Neural progenitor cell (in vitro differentiated cells): ENCODE results near the gene ZNF578. TPM values are rescaled to one million over a fixed set of nuclear protein-coding genes. Genes with fewer than 3 reads are reported as not detected.
"Not testable (repeated sequence)": the region's sequence is repeated elsewhere in the genome, so short reads cannot be mapped to it uniquely, and the experiment has no call there.

Source experiments
- DNase-seq: peaks from one replicate; pipeline ENCODE4 v3.0.0-alpha.2; 2016; ENCODE audit warnings: low spot score
- H2AFZ ChIP-seq: fragments of 200-600 bp; sonication (generic); replicated peaks from 2 replicates; pipeline ENCODE4 v1.6.1; 2016; ENCODE audit warnings: antibody characterized with exemption
- H3F3A ChIP-seq: fragments of 200-600 bp; sonication (generic); 2 replicates; pipeline ENCODE4 v1.6.1; 2016; ENCODE audit warnings: antibody characterized with exemption, low read depth
- H3K27ac ChIP-seq: fragments of 200-600 bp; sonication (generic); 2 replicates; pipeline ENCODE4 v1.5.1; 2016; ENCODE audit warnings: mild to moderate bottlenecking
- H3K27me3 ChIP-seq: fragments of 200-600 bp; sonication (generic); 2 replicates; pipeline ENCODE4 v1.6.1; 2016; ENCODE audit warnings: mild to moderate bottlenecking, moderate library complexity
- H3K36me3 ChIP-seq: fragments of 200-600 bp; sonication (generic); 2 replicates; pipeline ENCODE4 v1.5.1; 2016
- H3K4me1 ChIP-seq: fragments of 200-600 bp; sonication (generic); 2 replicates; pipeline ENCODE4 v1.6.1; 2016; ENCODE audit warnings: mixed run types
- H3K4me2 ChIP-seq: fragments of 200-600 bp; sonication (generic); 2 replicates; pipeline ENCODE4 v1.6.1; 2016
- H3K4me3 ChIP-seq: fragments of 200-600 bp; sonication (generic); 2 replicates; pipeline ENCODE4 v1.5.1; 2016
- H3K79me2 ChIP-seq: fragments of 200-600 bp; sonication (generic); 2 replicates; pipeline ENCODE4 v1.6.1; 2016; ENCODE audit warnings: low read depth
- H3K9ac ChIP-seq: fragments of 200-600 bp; sonication (generic); 2 replicates; pipeline ENCODE4 v1.6.1; 2016
- H3K9me3 ChIP-seq: fragments of 200-600 bp; sonication (generic); 2 replicates; pipeline ENCODE4 v1.5.1; 2016; ENCODE audit warnings: low read depth
- H4K20me1 ChIP-seq: fragments of 200-600 bp; sonication (generic); 2 replicates; pipeline ENCODE4 v1.6.1; 2016; ENCODE audit warnings: low read depth
- H3K27ac Mint-ChIP-seq: 3 replicates; pipeline ENCODE4 v1.8.0; 2021; ENCODE audit warnings: mixed read lengths
- H3K27me3 Mint-ChIP-seq: 2 replicates; pipeline ENCODE4 v1.8.0; 2022; ENCODE audit warnings: low read depth, mild to moderate bottlenecking, inconsistent platforms, moderate library complexity, mixed read lengths; ENCODE audit not compliant: insufficient read depth
- H3K36me3 Mint-ChIP-seq: 3 replicates; pipeline ENCODE4 v1.8.0; 2021; ENCODE audit warnings: mixed read lengths
- H3K4me1 Mint-ChIP-seq: 3 replicates; pipeline ENCODE4 v1.8.0; 2021; ENCODE audit warnings: mixed read lengths
- H3K4me3 Mint-ChIP-seq: 3 replicates; pipeline ENCODE4 v1.8.0; 2021; ENCODE audit warnings: mild to moderate bottlenecking, moderate library complexity, mixed read lengths
- H3K9me3 Mint-ChIP-seq: 3 replicates; pipeline ENCODE4 v1.8.0; 2020; ENCODE audit warnings: mixed read lengths
- CTCF ChIP-seq: fragments of 200-600 bp; sonication (generic); IDR thresholded peaks from 2 replicates; pipeline ENCODE4 v1.5.1; 2017; ENCODE audit warnings: antibody characterized with exemption, mild to moderate bottlenecking
- EZH2 ChIP-seq: fragments of 200-600 bp; sonication (generic); IDR thresholded peaks from 2 replicates; pipeline ENCODE4 v1.6.1; 2017; ENCODE audit warnings: antibody characterized with exemption, mild to moderate bottlenecking, moderate library complexity
- EZH2phosphoT487 ChIP-seq: fragments of 200-600 bp; sonication (generic); IDR thresholded peaks from 2 replicates; pipeline ENCODE4 v1.6.1; 2017; ENCODE audit warnings: antibody characterized with exemption
- total RNA-seq: library from RNA; depleted of rRNA; stranded (reverse); fragments of >200 nt; gene quantifications from 2 replicates; pipeline ENCODE4 v1.2.3, GENCODE V29; 2015; ENCODE audit warnings: low replicate concordance

The ZNF578 gene
- total RNA-seq, 1 donor from 2014 or later, result 9.7 TPM

- not testable (repeated sequence) for H3K27me3 Mint-ChIP-seq, H3K27me3 ChIP-seq, H3K4me2 ChIP-seq, H3K9me3 ChIP-seq, H3K27ac ChIP-seq, H3K79me2 ChIP-seq, DNase-seq, H3K4me3 ChIP-seq, H3K36me3 Mint-ChIP-seq, H3F3A ChIP-seq, H3K9ac ChIP-seq, H3K4me1 ChIP-seq, H3K36me3 ChIP-seq, H3K4me3 Mint-ChIP-seq, H4K20me1 ChIP-seq, H3K27ac Mint-ChIP-seq, H3K4me1 Mint-ChIP-seq
- peak overlapping the region; percentile 42 for H2AFZ ChIP-seq
- peaks cover 57% of the 10 kb centered on the region for H3K9me3 Mint-ChIP-seq
These were observed 32.3 kb downstream of the ZNF578 start for GRCh38 chr19:52485561-52486240.

- no peak overlapping the region for H3K27ac ChIP-seq
- H2AFZ ChIP-seq, result peak overlapping the region; percentile 80
- TF ChIP-seq CTCF (no peak), EZH2 (no peak), EZH2phosphoT487 (no peak)
- H3K9me3 Mint-ChIP-seq, result peaks cover 53% of the 10 kb centered on the region
- H3K9me3 ChIP-seq, result no peaks in the 10 kb centered on the region
- H3K27me3 ChIP-seq, result peaks cover 14% of the 10 kb centered on the region
- no peaks in the 10 kb centered on the region for H3K4me1 ChIP-seq
- H3K27ac Mint-ChIP-seq, result no peak overlapping the region
- no peak overlapping the region for H3K4me3 Mint-ChIP-seq
- H3K27me3 Mint-ChIP-seq, result peaks cover 4% of the 10 kb centered on the region
- no peaks in the 10 kb centered on the region for H3K4me1 Mint-ChIP-seq
- H3K79me2 ChIP-seq, result no peaks in the 10 kb centered on the region
- H3K9ac ChIP-seq, result no peak overlapping the region
- no peaks in the 10 kb centered on the region for H4K20me1 ChIP-seq
- H3K36me3 Mint-ChIP-seq, result peaks cover 1% of the 10 kb centered on the region
- H3K4me2 ChIP-seq, result peak overlapping the region; percentile 73
- DNase-seq, result peak; percentile 91
- H3K4me3 ChIP-seq, result peak overlapping the region; percentile 41
- H3K36me3 ChIP-seq, result no peaks in the 10 kb centered on the region
- H3F3A ChIP-seq, result peaks cover 17% of the 10 kb centered on the region
These were observed 39.0 kb downstream of the ZNF578 start for GRCh38 chr19:52492201-52492993.

- H3K27me3 ChIP-seq, result peaks cover 16% of the 10 kb centered on the region
- H4K20me1 ChIP-seq, result no peaks in the 10 kb centered on the region
- H3K36me3 ChIP-seq, result no peaks in the 10 kb centered on the region
- H3K9ac ChIP-seq, result no peak overlapping the region
- H3K4me2 ChIP-seq, result peak overlapping the region; percentile 73
- peak overlapping the region; percentile 41 for H3K4me3 ChIP-seq
- H3K4me1 Mint-ChIP-seq, result no peaks in the 10 kb centered on the region
- H3K79me2 ChIP-seq, result no peaks in the 10 kb centered on the region
- peaks cover 17% of the 10 kb centered on the region for H3F3A ChIP-seq
- H3K36me3 Mint-ChIP-seq, result peaks cover 1% of the 10 kb centered on the region
- no peak overlapping the region for H3K27ac Mint-ChIP-seq
- H3K4me3 Mint-ChIP-seq, result peak overlapping the region; percentile 55
- H3K27me3 Mint-ChIP-seq, result peaks cover 4% of the 10 kb centered on the region
- DNase-seq, result peak; percentile 81
- no peaks in the 10 kb centered on the region for H3K9me3 ChIP-seq
- no peak overlapping the region for H3K27ac ChIP-seq
- TF ChIP-seq CTCF (peak; percentile 52), EZH2phosphoT487 (no peak)
- H2AFZ ChIP-seq, result peak overlapping the region; percentile 80
- no peaks in the 10 kb centered on the region for H3K4me1 ChIP-seq
- H3K9me3 Mint-ChIP-seq, result peaks cover 59% of the 10 kb centered on the region
These were observed 39.7 kb downstream of the ZNF578 start for GRCh38 chr19:52492994-52493470.

GRCh38 chr19:52494518-52494917 is 41.2 kb downstream of the ZNF578 start:
- Histone ChIP-seq H3K9ac (no peak overlapping the region), H2AFZ (no peak overlapping the region), H3K36me3 (no peaks in the 10 kb centered on the region), H3K4me1 (no peaks in the 10 kb centered on the region), H3F3A (peaks cover 17% of the 10 kb centered on the region), H3K27me3 (peaks cover 26% of the 10 kb centered on the region), H3K4me2 (no peak overlapping the region), H4K20me1 (no peaks in the 10 kb centered on the region), H3K79me2 (no peaks in the 10 kb centered on the region), H3K4me3 (no peak overlapping the region), H3K9me3 (no peaks in the 10 kb centered on the region), H3K27ac (no peak overlapping the region)
- H3K4me1 Mint-ChIP-seq, result no peaks in the 10 kb centered on the region
- no peak for DNase-seq
- peaks cover 6% of the 10 kb centered on the region for H3K27me3 Mint-ChIP-seq
- H3K9me3 Mint-ChIP-seq, result peaks cover 58% of the 10 kb centered on the region
- no peak overlapping the region for H3K4me3 Mint-ChIP-seq
- H3K36me3 Mint-ChIP-seq, result peaks cover 2% of the 10 kb centered on the region
- TF ChIP-seq EZH2phosphoT487 (no peak), CTCF (no peak), EZH2 (no peak)
- no peak overlapping the region for H3K27ac Mint-ChIP-seq
